Pancreas (tissue), 10 donors: Measurements from ENCODE around the gene CNPY1. TPM values are rescaled to one million over a fixed set of nuclear protein-coding genes. Genes with fewer than 3 reads are reported as not detected.

Experiments
- ATAC-seq, 4 donors: fragments of 200-7000 bp; cut with Tn5 transposase; one replicate each; pipeline versions ENCODE4 v1.8.0 to v1.9.1; 2020; ENCODE audit warnings: mild to moderate bottlenecking in 4 of 4, moderate library complexity in 4 of 4
- DNase-seq, 6 donors: peaks; one replicate each; pipeline ENCODE4 v3.0.0-alpha.2; 2020
- FAIRE-seq: peaks from 2 replicates; lab custom pipeline; 2012; peaks lifted over from hg19 to GRCh38; lab: Jason Lieb, UNC
- H3K27ac ChIP-seq, 4 donors: fragments of 200-600 bp; sonication (generic); 1 replicate in 3 of 4; 2 replicates in 1 of 4; pipeline versions ENCODE4 v1.5.0 to v1.8.0; 2020
- H3K27me3 ChIP-seq, 4 donors: fragments of 200-600 bp; one replicate each; pipeline ENCODE4 v1.8.0; 2021
- H3K36me3 ChIP-seq, 3 donors: fragments of 200-600 bp; sonication (generic) in 1 of 3; one replicate each; pipeline versions ENCODE4 v1.5.0 to v1.8.0; 2020 to 2021
- H3K4me1 ChIP-seq, 3 donors: fragments of 200-600 bp; one replicate each; pipeline ENCODE4 v1.8.0; 2021
- H3K4me3 ChIP-seq, 4 donors: fragments of 200-600 bp; sonication (generic) in 2 of 4; one replicate each; pipeline versions ENCODE4 v1.5.0 to v1.8.0; 2020 to 2021
- H3K9me3 ChIP-seq, 4 donors: fragments of 200-600 bp; one replicate each; pipeline ENCODE4 v1.8.0; 2021
- CTCF ChIP-seq, 4 donors: fragments of 200-600 bp; sonication (generic) in 3 of 4; IDR thresholded peaks; one replicate each; pipeline versions ENCODE4 v1.5.0 to v1.8.0; 2021; ENCODE audit warnings: antibody characterized with exemption in 4 of 4
- WGBS, 2 donors: extraction: QIAGEN DNeasy Blood & Tissue Kit; methylation state at CpG; one replicate each; pipeline ENCODE4 v1.1.7; 2013; 5-methylcytosine and 5-hydroxymethylcytosine counted together
- intact Hi-C, 3 donors: fragments of 100-400 bp; cut with DNase I; formaldehyde crosslinking; loops; one replicate each; pipeline versions ENCODE4 v1.11.1 to v1.14.2; 2022
- polyA plus RNA-seq, 2 donors: library from polyadenylated mRNA; stranded (reverse); fragments of 200-250 nt; gene quantifications; one replicate each; pipeline ENCODE4 v1.2.3, GENCODE V29; 2013
- total RNA-seq, 6 donors: library from RNA; stranded (reverse); fragmentation: NEBNext Ultra II Directional in 4 of 6; extraction: Animal tissue kit (Norgen Biotek cat#: 25700) in 4 of 6; gene quantifications; one replicate each; pipeline versions ENCODE4 v1.2.1 to v1.2.4, GENCODE V29; 2021 to 2023
- donor health status: healthy with polysubstance abuse.
- donor health status: DM: no; HTN: no; CAD: no; lungs with moderate emphysema.
- donor health status: DM: no; HTN: no; CAD: no.
- donor health status: control.
- donor health status: control.
- donor health status: Bipolar disorder and iron deficiency.
- donor health status: DM: yes; HTN: yes; CAD: no.
- donor health status: DM: no; HTN: no; CAD: no.
- donor health status: DM: no; HTN: no; CAD: no.
- donor health status: DM: yes; HTN: yes; CAD: no.

CNPY1 gene
- total and polyA plus RNA-seq, 8 donors, result not detected

GRCh38 chr7:155505422-155505793, 41.0 kb downstream of the CNPY1 start:
- Histone ChIP-seq H3K27me3 (peaks cover 0 to 47% (median 10%) of the 10 kb centered on the region in 4 donors), H3K27ac (no peak overlapping the region), H3K36me3 (no peaks in the 10 kb centered on the region), H3K9me3 (no peaks in the 10 kb centered on the region), H3K4me1 (no peaks in the 10 kb centered on the region), H3K4me3 (no peak overlapping the region)
- ATAC-seq (no peak), DNase-seq (no peak), FAIRE-seq (no peak)
- intact Hi-C loops, result no loop called here
- 33 to 43% methylated on average over 3 of the region's 3 CpGs for WGBS, 2 donors
- no peak for TF ChIP-seq CTCF (IDR thresholded peaks at IDR 0.05)

- Histone ChIP-seq H3K27me3 (peaks cover 0 to 9% (median 4%) of the 10 kb centered on the region in 4 donors), H3K4me3 (no peak overlapping the region), H3K9me3 (no peaks in the 10 kb centered on the region), H3K27ac (no peak overlapping the region), H3K36me3 (no peaks in the 10 kb centered on the region), H3K4me1 (no peaks in the 10 kb centered on the region)
- TF ChIP-seq CTCF (IDR thresholded peaks at IDR 0.05), result no peak
- ATAC-seq, result no peak
- 75 to 79% methylated on average over 26 of the region's 26 CpGs for WGBS, 2 donors
- intact Hi-C loops, result no loop called here
- no peak for DNase-seq
- FAIRE-seq, result no peak
These were observed 49.0 kb downstream of the CNPY1 start for GRCh38 chr7:155497149-155497901.

- no peak overlapping the region for H3K27ac ChIP-seq
- no peak for ATAC-seq
- DNase-seq, result no peak
These were observed 49.9 kb downstream of the CNPY1 start for GRCh38 chr7:155496267-155497005.

GRCh38 chr7:155495440-155496248, 50.7 kb downstream of the CNPY1 start:
- H3K4me1 ChIP-seq, result no peaks in the 10 kb centered on the region
- H3K9me3 ChIP-seq, result no peaks in the 10 kb centered on the region
- no peak for FAIRE-seq
- WGBS, 2 donors, result 81 to 84% methylated on average over 13 of the region's 13 CpGs
- no peak overlapping the region for H3K27ac ChIP-seq
- no peak for DNase-seq
- no peak overlapping the region for H3K4me3 ChIP-seq
- intact Hi-C loops, result no loop called here
- TF ChIP-seq CTCF (IDR thresholded peaks at IDR 0.05), result no peak
- no peak for ATAC-seq
- H3K36me3 ChIP-seq, result no peaks in the 10 kb centered on the region
- peaks cover 0 to 6% (median 4%) of the 10 kb centered on the region in 4 donors for H3K27me3 ChIP-seq

More at GRCh38 chr7:155496267-155497005, 49.9 kb downstream of the CNPY1 start:
- no peak for TF ChIP-seq CTCF (IDR thresholded peaks at IDR 0.05)
- FAIRE-seq, result no peak
- WGBS, 2 donors, result 82 to 94% methylated on average over 23 of the region's 23 CpGs
- Histone ChIP-seq H3K36me3 (no peaks in the 10 kb centered on the region), H3K9me3 (no peaks in the 10 kb centered on the region), H3K27me3 (peaks cover 0 to 12% (median 4%) of the 10 kb centered on the region in 4 donors), H3K4me1 (no peaks in the 10 kb centered on the region), H3K4me3 (no peak overlapping the region)
- intact Hi-C loops, result no loop called here
